Measurements from ENCODE around the gene DPH5. TPM values are rescaled to one million over a fixed set of nuclear protein-coding genes. Genes with fewer than 3 reads are reported as not detected.
A peak's percentile ranks its signal among the peaks of the same experiment; 100 is the strongest.
"Not testable (repeated sequence)": the region's sequence is repeated elsewhere in the genome, so short reads cannot be mapped to it uniquely, and the experiment has no call there.

Gene DPH5
- total RNA-seq, 1 donor = 39.9 TPM

- no peak overlapping the region for H3K4me3 ChIP-seq (ENCODE audit: low read depth, low read length)
- TF ChIP-seq, protein P1, sequence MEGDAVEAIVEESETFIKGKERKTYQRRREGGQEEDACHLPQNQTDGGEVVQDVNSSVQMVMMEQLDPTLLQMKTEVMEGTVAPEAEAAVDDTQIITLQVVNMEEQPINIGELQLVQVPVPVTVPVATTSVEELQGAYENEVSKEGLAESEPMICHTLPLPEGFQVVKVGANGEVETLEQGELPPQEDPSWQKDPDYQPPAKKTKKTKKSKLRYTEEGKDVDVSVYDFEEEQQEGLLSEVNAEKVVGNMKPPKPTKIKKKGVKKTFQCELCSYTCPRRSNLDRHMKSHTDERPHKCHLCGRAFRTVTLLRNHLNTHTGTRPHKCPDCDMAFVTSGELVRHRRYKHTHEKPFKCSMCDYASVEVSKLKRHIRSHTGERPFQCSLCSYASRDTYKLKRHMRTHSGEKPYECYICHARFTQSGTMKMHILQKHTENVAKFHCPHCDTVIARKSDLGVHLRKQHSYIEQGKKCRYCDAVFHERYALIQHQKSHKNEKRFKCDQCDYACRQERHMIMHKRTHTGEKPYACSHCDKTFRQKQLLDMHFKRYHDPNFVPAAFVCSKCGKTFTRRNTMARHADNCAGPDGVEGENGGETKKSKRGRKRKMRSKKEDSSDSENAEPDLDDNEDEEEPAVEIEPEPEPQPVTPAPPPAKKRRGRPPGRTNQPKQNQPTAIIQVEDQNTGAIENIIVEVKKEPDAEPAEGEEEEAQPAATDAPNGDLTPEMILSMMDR (IDR thresholded peaks at IDR 0.05; ENCODE audit: insufficient read depth, low read length) = no peak
- no peak for DNase-seq (ENCODE audit: low read depth)
Observed at GRCh38 chr1:101033017-101033416, 7.4 kb upstream of the DPH5 start.

- DNase-seq (ENCODE audit: low read depth); H3K4me3 ChIP-seq (ENCODE audit: low read depth, low read length): not testable (repeated sequence)
Observed at GRCh38 chr1:101032129-101032528, 6.5 kb upstream of the DPH5 start.

- DNase-seq (ENCODE audit: low read depth) = no peak
- H3K4me3 ChIP-seq (ENCODE audit: low read depth, low read length) = no peak overlapping the region
- TF ChIP-seq, protein P1 (IDR thresholded peaks at IDR 0.05; ENCODE audit: insufficient read depth, low read length) = no peak
Observed at GRCh38 chr1:101030881-101031280, 5.3 kb upstream of the DPH5 start.

GRCh38 chr1:101029184-101029583 lies 3.6 kb upstream of the DPH5 start:
- TF ChIP-seq, protein P1 (IDR thresholded peaks at IDR 0.05; ENCODE audit: insufficient read depth, low read length) = no peak
- H3K4me3 ChIP-seq (ENCODE audit: low read depth, low read length) = no peak overlapping the region
- DNase-seq (ENCODE audit: low read depth) = no peak

- no peak for DNase-seq (ENCODE audit: low read depth)
- TF ChIP-seq, protein P1 (IDR thresholded peaks at IDR 0.05; ENCODE audit: insufficient read depth, low read length) = no peak
Observed at GRCh38 chr1:101028466-101028865, 2.9 kb upstream of the DPH5 start.

GRCh38 chr1:101027194-101027772 lies 1.7 kb upstream of the DPH5 start:
- DNase-seq (ENCODE audit: low read depth) = no peak
- TF ChIP-seq, protein P1 (IDR thresholded peaks at IDR 0.05; ENCODE audit: insufficient read depth, low read length) = no peak
- H3K4me3 ChIP-seq (ENCODE audit: low read depth, low read length) = no peak overlapping the region

More at GRCh38 chr1:101028466-101028865, 2.9 kb upstream of the DPH5 start:
- H3K4me3 ChIP-seq (ENCODE audit: low read depth, low read length) = no peak overlapping the region

DNA sequence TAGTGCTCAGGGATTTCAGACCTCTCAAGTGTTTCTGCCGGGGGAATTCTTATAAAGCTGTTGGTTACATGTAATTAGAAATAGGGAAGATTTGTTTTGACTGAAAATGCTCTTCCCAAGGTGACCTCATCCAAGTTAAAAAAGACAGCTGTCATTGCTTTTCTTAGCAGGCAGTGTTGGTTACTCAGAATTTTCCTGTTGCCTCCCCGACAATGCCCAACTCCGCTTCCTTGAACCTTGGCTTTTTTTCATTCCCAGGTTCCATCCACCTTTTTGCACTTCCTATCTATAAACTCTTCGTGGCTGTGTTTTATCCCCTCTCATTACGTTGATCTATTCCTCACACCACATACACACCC lies 825 bp upstream of the DPH5 start:
- no peak for DNase-seq (ENCODE audit: low read depth)
- peak overlapping the region; percentile 83 for H3K4me3 ChIP-seq (ENCODE audit: low read depth, low read length)
- TF ChIP-seq, protein P1 (IDR thresholded peaks at IDR 0.05; ENCODE audit: insufficient read depth, low read length) = no peak
